Right atrium auricular region (tissue), 2 donors: ENCODE results near the gene HS6ST2. TPM values are rescaled to one million over a fixed set of nuclear protein-coding genes. Genes with fewer than 3 reads are reported as not detected.

Experiments
- DNase-seq: peaks from one replicate; pipeline ENCODE4 v3.0.0-alpha.2; 2019; ENCODE audit warnings: low spot score
- H3K27ac ChIP-seq, 2 donors: fragments of 200-600 bp; sonication (generic); 1 replicate in 1 of 2; 2 replicates in 1 of 2; pipeline ENCODE4 v1.5.1; 2016 to 2019
- H3K27me3 ChIP-seq, 2 donors: fragments of 200-600 bp; sonication (generic); one replicate each; pipeline versions ENCODE4 v1.5.1 to v1.6.0; 2017 to 2019
- H3K36me3 ChIP-seq: fragments of 200-600 bp; sonication (generic); one replicate; pipeline ENCODE4 v1.5.1; 2016
- H3K4me1 ChIP-seq, 2 donors: fragments of 200-600 bp; sonication (generic); one replicate each; pipeline versions ENCODE4 v1.5.1 to v1.6.0; 2017 to 2019
- H3K4me3 ChIP-seq, 2 donors: fragments of 200-600 bp; sonication (generic); 1 replicate in 1 of 2; 2 replicates in 1 of 2; pipeline ENCODE4 v1.5.1; 2017 to 2019; ENCODE audit warnings: mild to moderate bottlenecking in 1 of 2, moderate library complexity in 1 of 2
- H3K9me3 ChIP-seq, 2 donors: fragments of 200-600 bp; sonication (generic); one replicate each; pipeline ENCODE4 v1.5.1; 2019
- CTCF ChIP-seq, 2 donors: fragments of 200-600 bp; sonication (generic); IDR thresholded peaks; one replicate each; pipeline ENCODE4 v1.5.1; 2019; ENCODE audit warnings: antibody characterized with exemption in 2 of 2
- total RNA-seq, 2 donors: library from RNA; depleted of rRNA; stranded (reverse); fragments of >200 nt; gene quantifications; one replicate each; pipeline ENCODE4 v1.1.0, GENCODE V29; 2016

Gene HS6ST2
- total RNA-seq, 2 donors from 2014 or later, result 0.26 to 0.39 TPM

GRCh38 chrX:132819711-132820264 lies 138.6 kb downstream of the HS6ST2 start:
- DNase-seq, result no peak
- H3K4me3 ChIP-seq, result no peak overlapping the region
- H3K27ac ChIP-seq, result no peak overlapping the region
- no peaks in the 10 kb centered on the region for H3K27me3 ChIP-seq
- TF ChIP-seq CTCF (IDR thresholded peaks at IDR 0.05), result no peak
- no peaks in the 10 kb centered on the region for H3K4me1 ChIP-seq
- no peaks in the 10 kb centered on the region for H3K9me3 ChIP-seq
- no peaks in the 10 kb centered on the region for H3K36me3 ChIP-seq

GRCh38 chrX:132818638-132819037 lies 139.8 kb downstream of the HS6ST2 start:
- Histone ChIP-seq H3K36me3 (no peaks in the 10 kb centered on the region), H3K9me3 (no peaks in the 10 kb centered on the region), H3K27me3 (no peaks in the 10 kb centered on the region), H3K4me1 (no peaks in the 10 kb centered on the region), H3K27ac (no peak overlapping the region), H3K4me3 (no peak overlapping the region)
- no peak for DNase-seq
- TF ChIP-seq CTCF (IDR thresholded peaks at IDR 0.05), result no peak

GRCh38 chrX:132815643-132816042 lies 142.8 kb downstream of the HS6ST2 start:
- H3K9me3 ChIP-seq, result no peaks in the 10 kb centered on the region
- no peak for DNase-seq
- no peak overlapping the region for H3K4me3 ChIP-seq
- H3K27ac ChIP-seq, result no peak overlapping the region
- H3K4me1 ChIP-seq, result no peaks in the 10 kb centered on the region
- no peaks in the 10 kb centered on the region for H3K36me3 ChIP-seq
- H3K27me3 ChIP-seq, result no peaks in the 10 kb centered on the region
- no peak for TF ChIP-seq CTCF (IDR thresholded peaks at IDR 0.05)

GRCh38 chrX:132810964-132811712 lies 147.3 kb downstream of the HS6ST2 start:
- Histone ChIP-seq H3K36me3 (no peaks in the 10 kb centered on the region), H3K4me1 (no peaks in the 10 kb centered on the region), H3K27ac (no peak overlapping the region), H3K4me3 (no peak overlapping the region), H3K9me3 (no peaks in the 10 kb centered on the region), H3K27me3 (no peaks in the 10 kb centered on the region)
- TF ChIP-seq CTCF (IDR thresholded peaks at IDR 0.05), result no peak
- DNase-seq, result no peak

GRCh38 chrX:132810488-132810887 lies 147.9 kb downstream of the HS6ST2 start:
- Histone ChIP-seq H3K27ac (no peak overlapping the region), H3K27me3 (no peaks in the 10 kb centered on the region), H3K4me1 (no peaks in the 10 kb centered on the region), H3K9me3 (no peaks in the 10 kb centered on the region), H3K4me3 (no peak overlapping the region), H3K36me3 (no peaks in the 10 kb centered on the region)
- DNase-seq, result no peak
- no peak for TF ChIP-seq CTCF (IDR thresholded peaks at IDR 0.05)
